PC-9 (cell line): ENCODE measurements around the gene CDC42EP3. TPM values are rescaled to one million over a fixed set of nuclear protein-coding genes. Genes with fewer than 3 reads are reported as not detected.

Experiments
- BruUV-seq: library from RNA; stranded (reverse); fragments of 400-500 nt; replicated peaks from 2 replicates; lab custom pipeline; 2021; lab: Mats Ljungman, UMichigan
- CTCF ChIA-PET: fragments of 300-600 bp; sonication (Branson Sonifier 250); formaldehyde crosslinking; loops from one replicate; lab custom pipeline; 2022; ENCODE audit warnings: antibody characterized with exemption; lab: Charles Lee
- POLR2A ChIA-PET: fragments of 300-600 bp; sonication (Branson Sonifier 250); formaldehyde crosslinking; loops from one replicate; lab custom pipeline; 2022; ENCODE audit warnings: antibody characterized with exemption; ENCODE audit not compliant: unreplicated experiment; lab: Charles Lee
- DNase-seq, 2 experiments: peaks; one replicate each; pipeline versions ENCODE4 v3.0.0 to v3.0.0-alpha.2; 2015 to 2022; ENCODE audit warnings: mixed read lengths in 1 of 2
- H2AFZ ChIP-seq: fragments of 200-600 bp; sonication (generic); 2 replicates; pipeline ENCODE4 v1.8.1; 2017; ENCODE audit warnings: antibody characterized with exemption
- H3F3A ChIP-seq: fragments of 200-600 bp; sonication (generic); 2 replicates; pipeline ENCODE4 v1.8.1; 2017; ENCODE audit warnings: antibody characterized with exemption, mild to moderate bottlenecking, low read depth; ENCODE audit not compliant: insufficient read depth
- H3K27ac ChIP-seq: fragments of 200-600 bp; sonication (generic); 2 replicates; pipeline ENCODE4 v1.6.1; 2016; ENCODE audit warnings: mixed run types
- H3K27me3 ChIP-seq: fragments of 200-600 bp; sonication (generic); 2 replicates; pipeline ENCODE4 v1.6.1; 2016; ENCODE audit warnings: low read depth, mixed run types; ENCODE audit not compliant: insufficient read depth
- H3K36me3 ChIP-seq: fragments of 200-600 bp; sonication (generic); 2 replicates; pipeline ENCODE4 v1.6.1; 2016; ENCODE audit warnings: low read depth, mixed run types
- H3K4me1 ChIP-seq: fragments of 200-600 bp; sonication (generic); replicated peaks from 2 replicates; pipeline ENCODE4 v1.6.1; 2016; ENCODE audit warnings: mixed run types; ENCODE audit not compliant: insufficient read depth
- H3K4me2 ChIP-seq: fragments of 200-600 bp; sonication (generic); 2 replicates; pipeline ENCODE4 v1.6.1; 2017; ENCODE audit warnings: mixed run types
- H3K4me3 ChIP-seq: fragments of 200-600 bp; sonication (generic); 2 replicates; pipeline ENCODE4 v1.6.1; 2016; ENCODE audit warnings: mixed run types
- H3K79me2 ChIP-seq: fragments of 200-600 bp; sonication (generic); 2 replicates; pipeline ENCODE4 v1.6.1; 2017; ENCODE audit warnings: low read depth, mixed run types
- H3K9me2 ChIP-seq: fragments of 200-600 bp; sonication (generic); 2 replicates; pipeline ENCODE4 v1.8.1; 2017; ENCODE audit warnings: mild to moderate bottlenecking; ENCODE audit not compliant: insufficient read depth
- H3K9me3 ChIP-seq: fragments of 200-600 bp; sonication (generic); 2 replicates; pipeline ENCODE4 v1.8.1; 2016; ENCODE audit warnings: low read depth; ENCODE audit not compliant: insufficient read depth
- H4K20me1 ChIP-seq: fragments of 200-600 bp; sonication (generic); 2 replicates; pipeline ENCODE4 v1.8.1; 2017; ENCODE audit not compliant: insufficient read depth
- EZH2 ChIP-seq: fragments of 200-600 bp; sonication (generic); IDR thresholded peaks from 2 replicates; pipeline ENCODE4 v1.8.0; 2017; ENCODE audit warnings: antibody characterized with exemption, low read depth
- intact Hi-C: fragments of 100-400 bp; cut with micrococcal nuclease; formaldehyde crosslinking; loops from one replicate; pipeline ENCODE4 v1.10.0; 2022; ENCODE audit not compliant: unreplicated experiment
- total RNA-seq: library from RNA; stranded (reverse); gene quantifications from 2 replicates; pipeline ENCODE4 v1.2.3, GENCODE V29; 2021
- TF ChIP-seq, protein P1 (sequence below): fragments of 200-600 bp; sonication (generic); conservative IDR thresholded peaks from 2 replicates; pipeline ENCODE4 v1.6.1; 2017; ENCODE audit warnings: mixed run types, antibody characterized with exemption, mild to moderate bottlenecking, moderate library complexity

CDC42EP3 gene
- total RNA-seq, 1 experiment from 2014 or later, result 54.1 TPM

GRCh38 chr2:37609782-37610181 is 61.7 kb downstream of the CDC42EP3 start:
- intact Hi-C loops, result no loop called here
- Histone ChIP-seq H2AFZ (no peak overlapping the region), H3K4me1 (peaks cover 6% of the 10 kb centered on the region), H3K9me2 (no peaks in the 10 kb centered on the region), H3K36me3 (no peaks in the 10 kb centered on the region), H3K27me3 (no peaks in the 10 kb centered on the region), H3K4me3 (no peak overlapping the region), H3K79me2 (no peaks in the 10 kb centered on the region), H4K20me1 (no peaks in the 10 kb centered on the region), H3K4me2 (no peak overlapping the region), H3F3A (no peaks in the 10 kb centered on the region), H3K9me3 (peaks cover 15% of the 10 kb centered on the region), H3K27ac (no peak overlapping the region)
- TF ChIP-seq EZH2, result no peak
- TF ChIP-seq, protein P1, sequence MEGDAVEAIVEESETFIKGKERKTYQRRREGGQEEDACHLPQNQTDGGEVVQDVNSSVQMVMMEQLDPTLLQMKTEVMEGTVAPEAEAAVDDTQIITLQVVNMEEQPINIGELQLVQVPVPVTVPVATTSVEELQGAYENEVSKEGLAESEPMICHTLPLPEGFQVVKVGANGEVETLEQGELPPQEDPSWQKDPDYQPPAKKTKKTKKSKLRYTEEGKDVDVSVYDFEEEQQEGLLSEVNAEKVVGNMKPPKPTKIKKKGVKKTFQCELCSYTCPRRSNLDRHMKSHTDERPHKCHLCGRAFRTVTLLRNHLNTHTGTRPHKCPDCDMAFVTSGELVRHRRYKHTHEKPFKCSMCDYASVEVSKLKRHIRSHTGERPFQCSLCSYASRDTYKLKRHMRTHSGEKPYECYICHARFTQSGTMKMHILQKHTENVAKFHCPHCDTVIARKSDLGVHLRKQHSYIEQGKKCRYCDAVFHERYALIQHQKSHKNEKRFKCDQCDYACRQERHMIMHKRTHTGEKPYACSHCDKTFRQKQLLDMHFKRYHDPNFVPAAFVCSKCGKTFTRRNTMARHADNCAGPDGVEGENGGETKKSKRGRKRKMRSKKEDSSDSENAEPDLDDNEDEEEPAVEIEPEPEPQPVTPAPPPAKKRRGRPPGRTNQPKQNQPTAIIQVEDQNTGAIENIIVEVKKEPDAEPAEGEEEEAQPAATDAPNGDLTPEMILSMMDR, result no peak
- no TSS peak for BruUV-seq
- ChIA-PET CTCF (no interaction called here), POLR2A (no interaction called here)
- no peak for DNase-seq

DNA sequence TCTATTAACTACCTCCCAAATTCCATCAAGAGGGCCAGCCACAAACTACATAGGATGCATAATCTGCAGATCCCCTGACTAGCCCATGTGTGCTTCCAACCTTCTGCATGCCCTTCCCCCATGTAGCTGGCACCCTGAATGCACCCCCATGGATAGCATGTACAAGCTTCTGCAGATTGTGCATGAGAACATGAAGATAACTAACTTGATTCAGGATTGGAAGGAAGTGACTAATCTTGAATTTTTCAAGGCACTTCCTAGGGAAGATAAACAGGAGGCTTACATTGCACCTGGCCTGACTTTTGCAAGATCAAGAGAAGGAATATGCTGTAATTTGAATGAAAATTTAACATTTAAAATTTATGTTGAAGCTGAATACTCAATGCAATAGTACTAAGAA is 66.7 kb downstream of the CDC42EP3 start:
- Histone ChIP-seq H3K4me3 (no peak overlapping the region), H3F3A (no peaks in the 10 kb centered on the region), H3K27me3 (no peaks in the 10 kb centered on the region), H3K79me2 (no peaks in the 10 kb centered on the region), H3K27ac (no peak overlapping the region), H2AFZ (no peak overlapping the region), H3K9me2 (no peaks in the 10 kb centered on the region), H3K36me3 (no peaks in the 10 kb centered on the region), H3K4me2 (no peak overlapping the region), H3K4me1 (peaks cover 11% of the 10 kb centered on the region), H3K9me3 (peaks cover 15% of the 10 kb centered on the region), H4K20me1 (no peaks in the 10 kb centered on the region)
- POLR2A ChIA-PET, result interaction anchor here (0.6 kb wide), 1 partner anchor 1121 kb away, joined by 3 read pairs; no protein-coding TSS in a partner anchor
- no TSS peak for BruUV-seq
- TF ChIP-seq EZH2, result no peak
- TF ChIP-seq, protein P1, result no peak
- CTCF ChIA-PET, result no interaction called here
- intact Hi-C loops, result no loop called here
- DNase-seq, result no peak

DNA sequence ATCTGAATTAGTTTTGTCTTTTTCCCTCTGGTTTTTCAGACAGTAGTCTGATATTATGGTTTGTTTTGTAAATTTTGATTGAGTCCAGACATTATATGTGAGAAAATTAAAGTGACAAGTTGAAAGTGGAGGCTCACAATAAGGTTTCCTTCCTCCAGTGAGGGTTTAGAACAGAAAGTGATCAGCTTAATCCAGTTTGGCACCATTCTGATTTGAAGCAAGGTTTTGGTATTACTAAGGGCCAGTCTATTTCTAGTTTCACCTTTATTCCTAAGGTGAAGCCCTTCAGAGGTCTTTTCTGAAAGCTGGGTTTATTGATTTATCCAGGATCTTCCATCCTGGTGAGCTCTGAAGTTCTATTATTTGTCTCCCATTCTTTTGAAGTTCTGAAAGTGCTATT is 68.7 kb downstream of the CDC42EP3 start:
- intact Hi-C loops, result no loop called here
- Histone ChIP-seq H3K4me3 (no peak overlapping the region), H3K36me3 (no peaks in the 10 kb centered on the region), H3K79me2 (no peaks in the 10 kb centered on the region), H3K27me3 (no peaks in the 10 kb centered on the region), H3F3A (no peaks in the 10 kb centered on the region), H3K4me2 (no peak overlapping the region), H3K4me1 (peaks cover 11% of the 10 kb centered on the region), H3K27ac (no peak overlapping the region), H3K9me2 (no peaks in the 10 kb centered on the region), H3K9me3 (peaks cover 15% of the 10 kb centered on the region), H2AFZ (no peak overlapping the region), H4K20me1 (no peaks in the 10 kb centered on the region)
- ChIA-PET CTCF (no interaction called here), POLR2A (no interaction called here)
- no TSS peak for BruUV-seq
- TF ChIP-seq EZH2, result no peak
- TF ChIP-seq, protein P1, result no peak
- DNase-seq, result no peak
